Mucosa of descending colon (tissue), 3 donors: ENCODE results near the gene PTK7. TPM values are rescaled to one million over a fixed set of nuclear protein-coding genes. Genes with fewer than 3 reads are reported as not detected.

Source experiments
- ATAC-seq: fragments of 200-7000 bp; cut with Tn5 transposase; one replicate; pipeline ENCODE4 v1.9.1; 2020; ENCODE audit warnings: mild to moderate bottlenecking, moderate library complexity
- DNase-seq, 3 donors: peaks; one replicate each; pipeline ENCODE4 v3.0.0-alpha.2; 2020
- H3K36me3 ChIP-seq: fragments of 200-600 bp; one replicate; pipeline ENCODE4 v1.8.0; 2021; ENCODE audit warnings: low read depth, mild to moderate bottlenecking
- H3K4me1 ChIP-seq: fragments of 200-600 bp; one replicate; pipeline ENCODE4 v1.8.0; 2021; ENCODE audit warnings: low read depth, mild to moderate bottlenecking
- H3K4me3 ChIP-seq: fragments of 200-600 bp; one replicate; pipeline ENCODE4 v1.8.0; 2021; ENCODE audit warnings: mild to moderate bottlenecking
- H3K9me3 ChIP-seq: fragments of 200-600 bp; one replicate; pipeline ENCODE4 v1.8.0; 2021; ENCODE audit warnings: mild to moderate bottlenecking
- CTCF ChIP-seq: fragments of 200-600 bp; IDR thresholded peaks from one replicate; pipeline ENCODE4 v1.8.0; 2022; ENCODE audit warnings: antibody characterized with exemption, mild to moderate bottlenecking
- intact Hi-C, 2 donors: fragments of 100-400 bp; cut with DNase I in 1 of 2; cut with micrococcal nuclease in 1 of 2; formaldehyde crosslinking; loops; one replicate each; pipeline versions ENCODE4 v1.11.0 to v1.11.1; 2022; cut with DNase I, micrococcal nuclease
- total RNA-seq, 3 donors: library from RNA; stranded (reverse); fragmentation: NEBNext Ultra II Directional in 2 of 3; extraction: Animal tissue kit (Norgen Biotek cat#: 25700) in 2 of 3; gene quantifications; one replicate each; pipeline versions ENCODE4 v1.2.1 to v1.2.4, GENCODE V29; 2021 to 2023
- donor health status: DM: no; HTN: no; CAD: no; lungs with moderate emphysema.
- donor health status: DM: no; HTN: no; CAD: no.
- donor health status: DM: no; HTN: yes; CAD: no.

The PTK7 gene
- total RNA-seq, 3 donors from 2014 or later, result 8.3 to 12.9 (median 9.4) TPM

GRCh38 chr6:43120944-43121913 lies 45.1 kb downstream of the PTK7 start:
- H3K4me1 ChIP-seq, result no peaks in the 10 kb centered on the region
- ATAC-seq (peak; percentile 37), DNase-seq (peak in 2 of 3 donors; percentile 35 to 73)
- intact Hi-C loops, result no loop called here
- H3K4me3 ChIP-seq, result no peak overlapping the region
- H3K36me3 ChIP-seq, result no peaks in the 10 kb centered on the region
- TF ChIP-seq CTCF, result no peak
- no peaks in the 10 kb centered on the region for H3K9me3 ChIP-seq

GRCh38 chr6:43122146-43122545 lies 46.0 kb downstream of the PTK7 start:
- Histone ChIP-seq H3K36me3 (no peaks in the 10 kb centered on the region), H3K9me3 (no peaks in the 10 kb centered on the region)
- no peak for ATAC-seq

GRCh38 chr6:43123461-43124314 lies 47.6 kb downstream of the PTK7 start:
- TF ChIP-seq CTCF, result no peak
- Histone ChIP-seq H3K4me3 (no peak overlapping the region), H3K4me1 (no peaks in the 10 kb centered on the region), H3K36me3 (no peaks in the 10 kb centered on the region), H3K9me3 (no peaks in the 10 kb centered on the region)
- intact Hi-C loops, result no loop called here
- peak in 1 of 3 donors; percentile 27 for DNase-seq
- no peak for ATAC-seq

More at GRCh38 chr6:43122146-43122545, 46.0 kb downstream of the PTK7 start:
- intact Hi-C loops, result no loop called here
- Histone ChIP-seq H3K4me3 (no peak overlapping the region), H3K4me1 (no peaks in the 10 kb centered on the region)
- no peak for TF ChIP-seq CTCF
- peak in 1 of 3 donors; percentile 2 for DNase-seq

DNA sequence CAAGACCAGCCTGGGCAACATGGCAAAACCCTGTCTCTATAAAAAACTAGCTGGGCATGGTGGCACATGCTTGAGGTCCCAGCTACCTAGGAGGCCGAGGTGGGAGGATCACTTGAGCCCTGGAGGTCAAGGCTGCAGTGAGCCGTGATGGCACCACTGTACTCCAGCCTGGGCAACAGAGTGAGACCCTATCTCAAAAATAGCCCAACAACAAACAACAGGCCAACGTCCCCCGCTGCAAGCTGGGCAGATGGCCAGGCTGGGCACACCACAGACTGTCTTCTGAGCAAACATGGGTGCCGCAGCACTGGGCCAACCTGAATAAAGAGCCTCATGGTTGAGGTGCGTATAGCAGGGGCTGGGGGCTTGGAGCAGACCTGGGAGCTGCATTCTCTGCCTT lies 48.4 kb downstream of the PTK7 start:
- no peak for TF ChIP-seq CTCF
- no peak for ATAC-seq

DNA sequence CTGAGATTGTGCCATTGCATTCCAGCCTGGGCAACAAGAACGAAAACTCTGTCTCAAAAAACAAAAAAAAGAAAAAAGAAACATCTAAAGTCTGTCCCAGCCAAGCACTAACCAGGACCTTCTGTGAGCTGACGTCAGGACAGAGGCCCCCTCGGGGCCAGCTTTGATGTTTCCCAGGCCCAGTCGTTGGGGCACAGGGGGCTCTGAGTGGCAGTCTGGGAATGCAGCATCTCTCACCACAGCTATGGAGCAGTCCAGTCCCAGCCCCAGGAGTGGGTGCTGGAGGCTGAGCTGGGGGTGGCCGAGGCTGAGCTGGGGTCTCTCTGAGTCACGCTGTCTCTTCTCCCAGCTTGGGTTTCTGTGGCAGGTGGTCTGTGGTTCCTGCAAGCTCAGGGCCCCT lies 49.0 kb downstream of the PTK7 start:
- peak in 1 of 3 donors; percentile 17 for DNase-seq
- Histone ChIP-seq H3K4me1 (no peaks in the 10 kb centered on the region), H3K9me3 (no peaks in the 10 kb centered on the region), H3K4me3 (no peak overlapping the region), H3K36me3 (no peaks in the 10 kb centered on the region)
- ATAC-seq, result no peak
- no peak for TF ChIP-seq CTCF
- intact Hi-C loops, result no loop called here

More for the DNA sequence above, 48.4 kb downstream of the PTK7 start:
- no peaks in the 10 kb centered on the region for H3K9me3 ChIP-seq
- H3K4me3 ChIP-seq, result no peak overlapping the region
- no peaks in the 10 kb centered on the region for H3K4me1 ChIP-seq
- no peaks in the 10 kb centered on the region for H3K36me3 ChIP-seq
- intact Hi-C loops, result no loop called here
- DNase-seq, result peak in 1 of 3 donors; percentile 15
